ACC112 (cell line): ENCODE data around the gene APOL2.

Experiments used
- H2AFZ ChIP-seq: fragments of 200-600 bp; sonication (generic); one replicate; pipeline ENCODE4 v1.6.0; 2017; ENCODE audit warnings: antibody characterized with exemption, low read length; ENCODE audit not compliant: unreplicated experiment
- H3K27ac ChIP-seq: fragments of 200-600 bp; sonication (generic); 2 replicates; pipeline ENCODE4 v1.5.1; 2014; ENCODE audit warnings: low read depth, mild to moderate bottlenecking, antibody characterized with exemption, low read length, moderate library complexity
- H3K27me3 ChIP-seq: fragments of 200-600 bp; sonication (generic); 2 replicates; pipeline ENCODE4 v1.6.1; 2014; ENCODE audit warnings: mild to moderate bottlenecking, antibody characterized with exemption, low read length, moderate library complexity, mixed read lengths; ENCODE audit not compliant: insufficient read depth
- H3K36me3 ChIP-seq: fragments of 200-600 bp; sonication (generic); 2 replicates; pipeline ENCODE4 v1.6.1; 2016; ENCODE audit warnings: mild to moderate bottlenecking, antibody characterized with exemption, low read length, moderate library complexity, mixed read lengths; ENCODE audit not compliant: insufficient read depth
- H3K4me1 ChIP-seq: fragments of 200-600 bp; sonication (generic); one replicate; pipeline ENCODE4 v1.6.1; 2016; ENCODE audit warnings: low read length, mixed read lengths; ENCODE audit not compliant: insufficient read depth, unreplicated experiment, control insufficient read depth
- H3K4me3 ChIP-seq: fragments of 200-600 bp; sonication (generic); 2 replicates; pipeline ENCODE4 v1.5.1; 2014; ENCODE audit warnings: mild to moderate bottlenecking, low read depth, low read length
- H3K79me2 ChIP-seq: fragments of 200-600 bp; sonication (generic); one replicate; pipeline ENCODE4 v1.6.0; 2016; ENCODE audit warnings: low read length; ENCODE audit not compliant: control insufficient read depth, unreplicated experiment, insufficient read depth

Gene APOL2, protein sequence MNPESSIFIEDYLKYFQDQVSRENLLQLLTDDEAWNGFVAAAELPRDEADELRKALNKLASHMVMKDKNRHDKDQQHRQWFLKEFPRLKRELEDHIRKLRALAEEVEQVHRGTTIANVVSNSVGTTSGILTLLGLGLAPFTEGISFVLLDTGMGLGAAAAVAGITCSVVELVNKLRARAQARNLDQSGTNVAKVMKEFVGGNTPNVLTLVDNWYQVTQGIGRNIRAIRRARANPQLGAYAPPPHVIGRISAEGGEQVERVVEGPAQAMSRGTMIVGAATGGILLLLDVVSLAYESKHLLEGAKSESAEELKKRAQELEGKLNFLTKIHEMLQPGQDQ

DNA sequence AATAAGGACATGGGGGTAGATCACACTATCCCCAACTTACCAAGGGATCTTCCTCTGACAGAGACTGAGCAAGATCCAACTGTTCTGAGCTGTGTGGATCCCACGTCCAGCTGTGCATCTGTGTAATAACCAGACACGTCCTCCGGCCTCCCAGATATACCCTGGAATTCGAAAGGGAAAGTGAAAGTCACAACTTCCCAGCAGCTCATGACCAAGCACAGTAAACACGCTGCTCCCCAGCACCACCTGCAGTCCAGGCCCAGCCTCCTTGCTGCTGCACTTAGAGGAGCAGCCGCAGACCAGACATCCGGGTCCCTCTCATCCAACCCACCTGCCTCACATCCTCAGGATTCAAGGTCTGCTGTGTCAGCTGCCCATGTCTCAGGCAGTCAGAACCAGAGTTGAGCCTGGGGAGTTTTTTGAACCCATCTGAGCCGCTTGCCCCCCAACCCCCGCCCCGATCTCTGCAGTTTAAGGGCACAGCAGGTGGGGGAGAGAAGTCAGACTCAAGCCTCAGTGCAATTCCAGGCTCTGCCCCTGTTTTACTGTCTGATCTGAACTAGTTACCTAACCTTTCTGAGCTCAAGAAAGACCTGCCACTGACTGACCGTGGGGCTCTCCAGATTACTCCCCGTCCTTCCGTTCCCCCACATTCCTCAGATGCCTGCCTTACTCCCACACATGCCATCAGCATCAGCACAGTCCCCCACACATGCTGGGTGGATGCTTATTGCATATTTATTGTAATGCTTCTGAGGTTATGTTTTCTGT is at the start of gene APOL2:
Gene APOL2, minus strand, starts transcription at position 127 of the 771 bp plus-strand sequence. CDS start 6,365 bp downstream, outside the sequence.
- Histone ChIP-seq H3K27ac (peak within 1 kb of the TSS; percentile 83), H3K4me1 (peaks cover 22% of the 10 kb centered on the region), H3K36me3 (peaks cover 13% of the 10 kb centered on the region), H3K27me3 (no peaks in the 10 kb centered on the region), H3K79me2 (peaks cover 43% of the 10 kb centered on the region), H3K4me3 (peak within 1 kb of the TSS; percentile 83), H2AFZ (no peak within 1 kb of the TSS)

DNA sequence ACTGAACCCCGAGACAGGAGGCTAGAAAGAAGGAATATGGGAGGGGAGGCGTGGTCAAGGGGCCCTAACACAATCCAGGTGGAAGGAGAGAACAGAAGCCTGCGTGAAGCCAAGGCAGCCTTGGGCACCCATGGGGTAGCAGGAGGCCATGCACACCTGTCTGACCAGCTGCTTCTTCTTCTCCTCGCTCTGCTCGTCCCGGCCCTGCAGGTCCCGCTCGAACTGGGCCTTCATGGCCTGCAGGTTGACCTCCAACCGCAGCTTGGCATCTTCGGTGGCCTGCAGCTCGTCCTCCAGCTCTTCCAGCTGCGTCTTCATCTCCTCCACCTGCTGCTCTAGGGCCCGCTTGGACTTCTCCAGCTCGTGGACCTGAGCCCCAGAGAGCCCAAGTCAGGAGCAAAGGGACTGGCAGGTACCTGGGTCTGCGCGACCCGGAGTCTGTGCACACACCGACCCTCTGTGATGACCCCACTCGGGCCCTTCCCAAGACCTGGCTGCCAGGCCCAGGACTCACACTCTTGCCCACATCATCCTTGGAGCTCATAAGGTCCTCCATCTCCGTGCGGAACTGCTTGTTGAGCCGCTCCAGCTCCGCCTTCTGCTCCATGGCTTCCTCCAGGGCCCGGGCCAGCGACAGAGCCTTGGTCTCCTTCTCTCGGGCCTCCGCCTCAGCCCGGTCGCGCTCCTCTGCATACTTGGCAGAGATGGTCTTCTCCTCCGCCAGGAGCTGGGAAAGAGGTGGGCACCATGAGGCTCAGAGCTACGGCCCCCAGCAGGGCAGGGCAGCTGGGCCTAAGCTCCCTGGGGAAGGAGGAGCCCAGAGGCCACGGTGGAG is 49.5 kb upstream of the APOL2 start:
- Histone ChIP-seq H3K4me3 (no peak overlapping the region), H2AFZ (no peak overlapping the region), H3K4me1 (no peaks in the 10 kb centered on the region), H3K79me2 (peaks cover 2% of the 10 kb centered on the region), H3K36me3 (no peaks in the 10 kb centered on the region; the same call in 1 of the 2 replicates), H3K27me3 (no peaks in the 10 kb centered on the region), H3K27ac (no peak overlapping the region)

DNA sequence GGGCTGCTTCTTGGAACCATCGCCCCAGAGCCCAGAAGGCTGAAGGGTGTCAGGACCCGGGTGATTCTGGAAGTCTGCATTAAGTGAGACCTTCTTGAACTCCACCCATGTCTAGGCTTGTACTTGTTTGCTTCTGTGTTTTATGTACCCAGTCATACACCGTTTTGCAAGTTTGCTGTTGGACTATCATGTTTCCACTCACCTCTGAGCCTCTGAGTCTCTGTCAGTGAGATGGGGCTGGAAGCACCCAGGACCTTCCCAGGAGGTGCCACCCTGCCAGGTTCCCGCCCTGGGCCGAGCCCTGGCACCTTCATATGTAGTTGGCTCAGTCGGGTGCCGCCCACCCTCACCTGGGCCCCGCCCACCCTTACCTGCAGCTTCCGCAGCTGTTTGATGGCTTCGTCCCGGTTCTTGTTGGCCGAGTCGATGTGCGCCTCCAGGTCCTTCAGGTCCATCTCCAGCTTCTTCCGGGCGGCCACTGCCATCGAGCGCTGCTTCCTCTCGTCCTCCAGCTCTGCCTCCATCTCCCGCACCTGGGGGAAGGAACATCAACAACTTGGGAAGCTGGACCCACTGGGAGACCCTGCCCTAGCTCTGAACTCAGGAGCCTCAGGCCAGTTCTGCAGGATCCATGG is 48.7 kb upstream of the APOL2 start:
- Histone ChIP-seq H3K4me1 (no peaks in the 10 kb centered on the region), H3K27ac (no peak overlapping the region), H3K36me3 (no peaks in the 10 kb centered on the region; the same call in 1 of the 2 replicates), H3K27me3 (no peaks in the 10 kb centered on the region), H3K4me3 (no peak overlapping the region), H2AFZ (no peak overlapping the region), H3K79me2 (peaks cover 2% of the 10 kb centered on the region)

DNA sequence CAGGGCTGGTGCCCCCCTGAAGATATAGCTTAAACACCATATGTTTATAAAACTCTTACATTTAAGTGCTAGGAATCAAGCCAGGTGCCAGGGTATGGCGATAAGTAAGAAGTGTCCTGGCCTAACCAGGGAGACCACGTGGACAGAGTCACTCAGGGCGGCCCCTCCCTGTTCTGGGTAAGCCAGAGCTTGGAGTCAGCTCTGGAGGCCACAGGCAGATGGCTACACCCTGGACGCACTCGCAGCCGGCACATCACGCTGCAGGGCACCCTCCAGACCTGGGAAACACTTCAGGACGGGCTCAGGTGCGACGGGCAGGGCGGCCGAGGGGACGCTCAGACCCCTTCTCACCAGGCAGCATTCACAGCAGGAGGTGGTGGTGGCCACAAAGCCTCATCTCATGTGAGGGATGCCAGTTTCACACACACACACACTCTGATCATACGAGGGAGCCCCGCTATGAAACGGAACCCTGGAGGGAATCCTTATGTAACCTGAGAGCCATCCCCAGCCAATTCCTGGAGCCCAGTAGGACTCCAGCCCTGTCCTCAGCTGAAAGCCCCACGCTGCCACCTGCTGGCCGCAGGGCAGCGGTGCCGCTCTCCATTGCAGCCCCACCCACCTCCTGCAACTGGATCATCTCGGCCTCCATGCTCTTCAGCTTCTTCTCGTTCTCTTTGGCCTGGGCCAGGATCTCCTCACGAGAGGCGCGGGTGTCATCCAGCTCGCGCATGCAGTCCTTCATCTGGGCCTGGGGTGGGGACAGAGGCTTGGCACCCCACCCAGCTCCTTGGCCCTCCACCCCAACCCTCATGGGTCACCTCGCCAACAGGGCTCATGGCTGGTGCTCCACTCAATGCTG is 47.0 kb upstream of the APOL2 start:
- H3K4me1 ChIP-seq: no peaks in the 10 kb centered on the region
- H3K79me2 ChIP-seq: peaks cover 2% of the 10 kb centered on the region
- H3K4me3 ChIP-seq: no peak overlapping the region
- H3K27me3 ChIP-seq: no peaks in the 10 kb centered on the region
- no peak overlapping the region for H3K27ac ChIP-seq
- no peaks in the 10 kb centered on the region; the same call in 1 of the 2 replicates for H3K36me3 ChIP-seq
- H2AFZ ChIP-seq: no peak overlapping the region

DNA sequence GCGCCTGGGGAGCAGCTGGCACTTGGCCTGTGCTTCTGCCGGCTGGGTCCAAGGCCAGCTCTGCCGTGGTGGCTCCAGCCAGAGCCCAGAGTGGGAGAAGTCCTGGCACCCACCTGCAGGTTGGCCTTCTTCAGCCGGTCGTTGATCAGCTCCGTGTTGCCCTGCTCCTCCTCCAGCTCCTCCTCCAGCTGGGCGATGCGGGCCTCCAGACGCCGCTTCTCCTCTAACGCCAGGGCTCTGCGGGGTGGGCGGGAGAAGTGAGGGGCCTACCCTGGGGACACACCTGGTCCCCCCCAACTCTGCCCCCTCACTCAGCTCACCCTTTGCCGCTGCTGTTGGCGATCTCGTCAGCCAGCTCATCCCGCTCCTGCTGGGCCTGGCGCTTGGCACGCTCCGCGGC is 46.2 kb upstream of the APOL2 start:
- Histone ChIP-seq H3K27ac (no peak overlapping the region), H3K36me3 (no peaks in the 10 kb centered on the region; the same call in 1 of the 2 replicates), H3K79me2 (peaks cover 2% of the 10 kb centered on the region), H2AFZ (no peak overlapping the region), H3K4me1 (no peaks in the 10 kb centered on the region), H3K4me3 (no peak overlapping the region), H3K27me3 (no peaks in the 10 kb centered on the region)

DNA sequence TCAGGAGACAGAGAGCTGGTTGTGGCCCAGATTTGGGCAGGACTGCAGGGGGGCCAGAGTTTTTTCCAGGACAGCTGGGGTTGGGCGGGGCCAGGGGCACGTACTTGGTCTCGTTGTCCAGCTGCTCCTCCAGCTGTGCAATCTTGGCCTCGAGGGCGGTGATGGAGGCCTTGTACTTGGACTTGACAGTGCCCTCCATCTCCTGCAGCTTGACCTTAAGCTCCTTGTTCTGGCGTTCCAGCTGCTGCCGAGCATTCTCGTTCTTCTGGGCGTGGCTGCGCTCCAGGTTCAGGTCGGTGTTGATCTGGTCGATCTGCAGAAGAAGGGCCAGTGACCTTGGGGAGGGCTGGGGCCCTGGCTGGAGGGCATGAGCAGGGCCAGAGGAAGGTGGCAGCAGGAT is 45.7 kb upstream of the APOL2 start:
- no peaks in the 10 kb centered on the region for H3K27me3 ChIP-seq

DNA sequence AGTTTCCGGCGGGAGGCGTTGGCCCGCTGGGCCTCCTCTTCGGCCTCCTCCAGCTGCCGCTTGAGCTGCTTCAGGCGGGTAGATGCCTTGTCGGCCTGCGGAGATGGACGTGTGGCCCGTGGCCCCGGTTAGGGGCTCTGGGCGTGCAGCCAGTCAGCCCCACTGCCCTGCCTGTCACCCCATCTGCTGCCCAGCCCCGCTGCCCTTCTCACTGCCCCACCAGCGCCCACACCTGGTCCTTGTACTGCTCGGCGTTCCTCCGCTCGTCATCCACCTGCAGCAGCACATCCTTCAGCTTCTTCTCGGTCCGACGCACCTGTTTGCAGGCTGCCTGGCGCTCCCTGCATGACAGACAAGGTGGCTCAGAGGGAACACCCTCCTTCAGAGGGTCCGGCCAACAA is 44.8 kb upstream of the APOL2 start:
- Histone ChIP-seq H2AFZ (no peak overlapping the region), H3K4me3 (no peak overlapping the region), H3K79me2 (peaks cover 2% of the 10 kb centered on the region), H3K36me3 (no peaks in the 10 kb centered on the region; the same call in 1 of the 2 replicates), H3K27ac (no peak overlapping the region), H3K27me3 (no peaks in the 10 kb centered on the region), H3K4me1 (no peaks in the 10 kb centered on the region)

More for the DNA sequence above, 45.7 kb upstream of the APOL2 start:
- Histone ChIP-seq H3K79me2 (peaks cover 2% of the 10 kb centered on the region), H3K4me1 (no peaks in the 10 kb centered on the region), H3K4me3 (no peak overlapping the region), H2AFZ (no peak overlapping the region), H3K36me3 (no peaks in the 10 kb centered on the region; the same call in 1 of the 2 replicates), H3K27ac (no peak overlapping the region)

DNA sequence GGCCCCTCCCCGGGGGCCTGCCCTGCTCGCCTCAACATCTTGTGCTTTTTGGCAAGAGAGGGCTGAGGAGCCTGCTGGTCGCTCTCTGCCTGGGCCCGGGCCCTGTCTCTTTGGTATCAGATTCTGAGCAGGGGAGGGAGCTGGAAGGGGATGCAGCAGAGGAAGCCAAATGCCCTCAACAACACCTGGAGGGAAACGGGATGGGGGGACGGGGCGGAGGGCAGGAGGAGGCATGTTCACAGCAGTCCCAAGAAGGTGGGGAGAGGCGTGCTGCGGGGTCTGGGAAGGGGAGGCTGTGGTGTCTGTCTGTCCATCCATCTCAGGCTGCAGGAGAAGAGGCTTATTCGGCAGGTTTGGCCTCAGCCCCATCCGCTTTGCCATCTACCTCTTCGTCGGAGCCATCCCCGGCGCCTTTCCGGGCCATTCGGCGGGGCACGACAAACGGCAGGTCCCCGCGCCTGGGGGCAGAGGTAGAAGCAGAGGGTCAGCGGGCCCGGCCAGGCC is 43.1 kb upstream of the APOL2 start:
- H3K4me3 ChIP-seq: no peak overlapping the region
- H3K4me1 ChIP-seq: no peaks in the 10 kb centered on the region
- no peak overlapping the region for H2AFZ ChIP-seq
- no peak overlapping the region for H3K27ac ChIP-seq
- H3K36me3 ChIP-seq: no peaks in the 10 kb centered on the region; the same call in 1 of the 2 replicates
- H3K27me3 ChIP-seq: no peaks in the 10 kb centered on the region
- H3K79me2 ChIP-seq: peaks cover 2% of the 10 kb centered on the region

DNA sequence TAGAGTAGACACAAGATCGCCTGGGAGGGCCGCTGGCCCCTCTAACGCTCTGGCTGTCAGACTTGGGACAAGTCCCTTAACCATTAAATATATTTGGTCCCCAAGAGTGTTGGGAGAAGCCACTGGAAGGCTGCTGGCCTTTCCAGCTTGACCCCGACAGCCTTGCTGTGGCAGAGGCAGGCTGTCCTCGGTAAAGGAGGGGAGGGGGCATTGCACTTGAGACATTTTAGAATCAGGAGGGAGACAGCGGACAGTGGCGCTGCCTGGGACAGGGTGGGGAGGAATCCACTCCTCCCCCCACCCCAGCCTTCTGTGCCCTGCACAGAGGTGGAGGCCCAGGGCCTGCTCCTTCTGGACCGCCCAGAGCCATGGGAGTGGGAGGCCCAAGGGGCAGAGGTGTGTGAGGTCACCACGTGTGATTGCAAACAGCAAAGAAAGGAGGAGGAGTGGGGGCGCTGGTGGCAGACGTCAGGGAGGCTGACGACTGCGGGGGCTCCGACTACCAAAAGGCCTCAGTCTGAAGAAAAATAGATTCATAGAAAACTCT is 42.5 kb upstream of the APOL2 start:
- Histone ChIP-seq H3K4me1 (no peaks in the 10 kb centered on the region), H3K4me3 (no peak overlapping the region), H2AFZ (no peak overlapping the region), H3K27ac (no peak overlapping the region), H3K79me2 (peaks cover 2% of the 10 kb centered on the region), H3K36me3 (no peaks in the 10 kb centered on the region; the same call in 1 of the 2 replicates), H3K27me3 (no peaks in the 10 kb centered on the region)
